Activated CD4-positive, alpha-beta T cell treated with anti-CD3 and anti-CD28 coated beads, Interleukin-2, amount 50 U/mL, for 1 hour (primary cell): ENCODE measurements around the gene SEL1L.
"Not testable (repeated sequence)": the region's sequence is repeated elsewhere in the genome, so short reads cannot be mapped to it uniquely, and the experiment has no call there.

Experiments
- DNase-seq: peaks from one replicate; pipeline ENCODE4 v3.0.0-alpha.2; 2020

SEL1L gene

DNA sequence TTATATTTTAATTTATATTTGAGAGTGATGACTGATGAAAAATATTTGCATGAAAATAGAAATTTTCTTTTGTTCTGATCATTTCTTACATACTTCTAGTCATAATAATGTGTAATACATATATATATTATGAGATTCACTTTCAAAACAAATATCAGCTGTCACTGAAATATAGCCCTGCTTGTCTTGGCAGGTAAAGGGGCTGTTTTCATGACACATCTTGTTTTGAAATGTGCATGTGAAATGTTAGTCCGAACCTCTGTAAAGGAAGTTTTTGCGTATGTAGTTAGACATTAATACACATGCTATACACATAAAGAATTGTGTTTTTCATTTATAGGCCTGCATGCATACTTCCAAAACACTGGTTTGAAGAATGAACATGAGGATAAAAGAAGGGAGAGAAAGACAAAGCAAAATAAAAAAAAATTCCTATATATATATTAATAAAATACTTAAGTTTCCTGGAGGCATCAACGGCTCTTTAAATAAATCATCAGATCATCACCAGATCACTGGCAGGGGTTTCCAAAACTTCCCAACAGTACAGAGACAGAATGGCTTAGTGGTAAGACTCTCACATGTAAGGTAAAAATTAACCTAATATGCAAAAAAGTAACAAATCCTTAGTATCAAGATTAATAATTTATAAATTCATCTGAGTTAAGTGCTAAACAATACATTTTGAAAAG is 60.1 kb downstream of the SEL1L start:
- DNase-seq = no peak

DNA sequence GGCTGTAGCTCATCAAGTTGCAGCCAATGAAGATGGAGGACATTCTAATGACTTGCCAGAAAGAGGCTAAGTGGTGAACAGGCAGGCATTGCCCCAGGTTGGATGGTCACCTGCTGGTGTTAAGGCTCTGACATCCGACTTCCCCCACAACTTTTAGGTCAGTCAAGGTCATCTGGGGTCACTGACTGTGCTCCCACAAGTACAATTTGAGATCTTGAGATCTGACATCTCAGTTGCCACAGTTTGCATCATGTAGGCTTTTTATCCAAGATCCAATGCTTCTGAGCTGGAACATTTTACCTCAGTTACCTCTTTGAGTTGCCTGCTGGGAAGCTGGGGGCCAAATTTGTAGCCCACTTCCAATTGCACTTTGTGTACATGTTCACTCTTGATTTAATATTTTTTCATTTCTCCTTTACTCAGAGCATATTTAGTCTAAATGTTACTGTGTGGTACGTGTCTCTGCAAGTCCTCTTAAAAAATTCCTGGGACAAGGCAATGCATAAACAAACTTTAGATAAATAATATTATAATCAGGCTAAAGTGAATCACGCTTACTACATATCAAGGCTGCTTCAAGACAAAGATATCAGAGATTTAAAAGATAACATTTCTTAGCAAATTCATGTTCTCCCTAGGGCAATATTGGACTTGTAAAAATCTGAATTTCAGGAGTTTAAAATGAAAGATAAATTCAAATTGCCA is 61.4 kb downstream of the SEL1L start:
- no peak for DNase-seq

DNA sequence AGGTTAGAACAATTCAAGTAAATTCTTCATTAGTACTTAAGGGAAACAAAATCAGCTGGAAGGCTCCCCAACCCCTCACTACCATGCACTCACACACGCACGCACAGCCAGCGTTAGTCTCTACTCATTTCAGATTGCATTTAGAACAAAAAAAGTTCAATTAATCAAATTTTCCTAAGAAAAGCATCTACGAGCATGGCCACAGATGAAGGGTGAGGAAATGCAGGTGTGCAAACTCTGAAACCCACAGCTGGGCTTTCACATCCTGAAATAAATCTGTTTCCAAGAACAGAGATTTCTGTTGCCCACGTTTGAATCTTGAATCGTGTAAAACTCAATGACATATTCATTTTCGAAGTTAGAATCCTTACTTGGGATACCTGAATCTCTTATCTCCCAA is 62.6 kb downstream of the SEL1L start:
- no peak for DNase-seq

DNA sequence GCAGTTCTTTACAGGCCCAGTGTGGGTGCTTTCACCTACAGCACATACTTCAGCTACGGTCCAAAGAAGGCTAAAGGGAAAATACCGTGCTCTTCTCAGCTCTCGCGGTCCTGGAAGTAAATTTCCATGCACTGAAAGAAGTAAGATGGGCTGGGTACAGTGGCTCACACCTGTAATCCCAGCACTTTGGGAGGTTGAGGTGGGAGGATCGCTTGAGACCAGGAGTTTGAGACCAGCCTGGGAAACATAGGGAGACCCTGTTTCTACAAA is 63.2 kb downstream of the SEL1L start:
- not testable (repeated sequence) for DNase-seq

DNA sequence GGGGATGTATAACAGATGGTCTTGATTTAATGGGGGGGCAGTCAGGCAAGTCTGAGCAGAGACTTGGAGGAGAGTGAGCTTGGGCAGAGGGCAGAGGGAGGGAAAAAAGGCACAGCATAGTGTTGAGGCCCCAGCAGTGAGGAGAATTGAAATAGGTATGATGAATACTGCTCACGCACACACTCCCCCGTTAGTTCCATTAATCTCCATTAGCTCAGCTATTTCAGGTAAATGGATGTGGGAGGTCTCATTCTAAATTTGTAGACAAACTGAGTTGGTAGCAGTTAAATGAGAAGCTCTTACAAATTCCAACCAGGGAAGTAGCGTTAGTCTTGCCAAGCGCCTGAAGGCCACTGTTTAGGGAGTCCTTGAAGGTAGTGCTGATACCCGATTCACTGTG is 66.8 kb downstream of the SEL1L start:
- DNase-seq = no peak

DNA sequence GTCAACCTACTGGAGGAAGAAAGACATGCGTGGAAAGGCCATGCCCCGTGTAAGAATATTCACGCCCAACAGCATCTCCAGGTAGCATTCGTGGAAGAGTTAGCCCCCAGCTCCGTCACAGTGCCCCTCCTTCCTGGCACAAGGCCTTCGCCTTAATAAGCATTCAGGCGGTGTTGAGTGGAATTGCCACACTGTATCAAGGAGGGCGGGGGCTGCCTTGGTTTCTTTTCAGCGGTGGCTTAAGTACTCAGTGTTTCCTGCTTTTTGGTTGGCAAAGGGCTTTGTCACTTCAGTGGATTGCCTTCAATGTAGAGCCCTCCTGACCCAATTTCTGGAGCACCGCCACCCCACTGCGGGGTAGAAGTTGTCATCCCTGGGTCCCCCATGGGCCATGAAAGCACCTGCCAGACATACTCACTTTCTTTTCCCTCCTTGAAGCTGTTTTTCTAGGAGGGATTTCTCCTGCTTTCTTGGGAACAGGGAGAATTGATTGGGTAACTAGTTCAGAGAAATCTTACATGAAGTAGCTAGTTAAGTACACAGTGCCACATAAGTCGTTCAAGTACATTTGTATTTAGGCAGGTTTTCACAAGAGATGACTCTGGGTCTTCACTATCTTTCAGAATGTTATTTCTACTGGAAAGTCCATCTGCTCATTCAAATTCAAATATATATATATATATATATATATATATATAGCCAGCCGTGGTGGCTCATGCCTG is 68.0 kb downstream of the SEL1L start:
- no peak for DNase-seq

DNA sequence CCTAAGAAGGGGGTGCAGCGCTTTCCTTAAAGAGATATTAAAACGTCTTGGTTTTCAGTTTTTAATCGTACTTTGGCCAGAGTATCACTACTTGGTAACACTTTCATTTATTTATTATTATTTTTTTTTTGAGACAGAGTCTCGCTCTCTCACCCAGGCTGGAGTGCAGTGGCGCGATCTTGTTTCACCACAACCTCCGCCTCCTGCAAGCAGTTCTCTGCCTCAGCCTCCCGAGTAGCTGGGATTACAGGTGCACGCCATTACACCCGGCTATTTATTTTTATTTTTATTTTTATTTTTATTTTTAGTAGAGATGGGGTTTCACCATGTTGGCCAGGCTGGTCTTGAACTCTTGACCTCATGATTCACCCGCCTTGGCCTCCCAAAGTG is 68.7 kb downstream of the SEL1L start:
- not testable (repeated sequence) for DNase-seq

DNA sequence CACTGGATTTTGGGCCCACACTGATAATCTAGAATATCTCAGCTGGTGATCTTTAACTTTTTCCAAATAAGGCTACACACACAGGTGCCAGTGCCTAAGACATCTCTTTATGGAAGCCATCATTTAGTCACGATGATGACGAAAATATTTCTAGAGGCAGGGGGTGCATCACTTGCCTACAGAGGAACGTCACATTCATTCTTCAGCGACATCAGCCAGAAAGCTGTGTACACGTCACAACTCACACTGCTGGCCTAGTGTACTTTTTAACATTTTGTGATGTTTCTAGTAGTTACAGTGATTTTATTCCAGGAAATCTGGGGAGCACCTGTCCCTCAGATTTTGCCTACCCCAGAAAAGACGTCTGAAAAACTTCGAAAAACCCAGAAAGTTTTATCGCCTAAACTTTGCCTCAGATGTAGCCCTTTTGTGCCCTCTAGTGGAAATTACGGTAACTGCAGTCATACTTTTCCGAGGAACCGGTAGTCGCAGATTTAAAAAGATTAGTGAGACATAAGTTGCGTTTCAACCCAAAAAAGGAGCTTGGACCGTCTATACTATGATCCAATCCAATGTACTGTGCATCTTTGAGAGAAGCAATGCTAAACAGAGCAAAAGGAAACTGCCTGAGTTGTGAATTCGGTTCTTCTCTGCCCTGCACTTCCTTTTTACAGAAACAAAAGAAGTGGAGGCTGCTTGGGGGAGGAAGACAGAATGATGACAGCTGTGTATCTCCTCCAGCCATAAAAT is 69.2 kb downstream of the SEL1L start:
- DNase-seq = peak; percentile 39

DNA sequence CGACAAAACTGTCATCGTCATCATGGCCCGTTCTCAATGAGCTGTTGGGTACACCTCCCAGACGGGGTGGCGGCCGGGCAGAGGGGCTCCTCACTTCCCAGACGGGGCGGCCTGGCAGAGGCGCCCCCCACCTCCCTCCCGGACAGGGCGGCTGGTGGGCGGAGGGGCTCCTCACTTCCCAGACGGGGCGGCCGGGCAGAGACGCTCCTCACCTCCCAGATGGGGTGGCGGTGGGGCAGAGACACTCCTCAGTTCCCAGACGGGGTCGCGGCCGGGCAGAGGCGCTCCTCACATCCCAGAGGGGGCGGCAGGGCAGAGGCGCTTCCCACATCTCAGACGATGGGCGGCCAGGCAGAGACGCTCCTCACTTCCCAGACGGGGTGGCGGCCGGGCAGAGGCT is 71.3 kb downstream of the SEL1L start:
- DNase-seq = not testable (repeated sequence)

DNA sequence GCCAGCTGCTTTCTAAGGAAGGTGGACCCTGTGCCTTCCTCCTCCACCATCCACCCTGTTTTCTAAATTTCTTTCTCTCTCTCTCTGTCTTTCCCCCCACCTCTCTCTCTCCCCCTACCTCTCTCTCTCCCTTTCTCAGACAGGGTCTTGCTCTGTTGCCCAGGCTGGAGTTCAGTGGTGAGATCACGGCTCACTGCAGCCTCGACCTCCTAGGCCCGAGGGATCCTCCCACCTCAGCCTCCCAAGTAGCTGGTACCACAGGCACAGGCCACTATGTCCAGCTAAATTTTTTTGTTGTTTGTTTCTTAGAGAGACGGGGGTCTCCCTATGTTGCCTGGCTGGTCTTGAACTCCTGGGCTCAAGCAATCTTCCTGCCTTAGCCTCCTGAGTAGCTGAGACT is 73.7 kb downstream of the SEL1L start:
- no peak for DNase-seq

DNA sequence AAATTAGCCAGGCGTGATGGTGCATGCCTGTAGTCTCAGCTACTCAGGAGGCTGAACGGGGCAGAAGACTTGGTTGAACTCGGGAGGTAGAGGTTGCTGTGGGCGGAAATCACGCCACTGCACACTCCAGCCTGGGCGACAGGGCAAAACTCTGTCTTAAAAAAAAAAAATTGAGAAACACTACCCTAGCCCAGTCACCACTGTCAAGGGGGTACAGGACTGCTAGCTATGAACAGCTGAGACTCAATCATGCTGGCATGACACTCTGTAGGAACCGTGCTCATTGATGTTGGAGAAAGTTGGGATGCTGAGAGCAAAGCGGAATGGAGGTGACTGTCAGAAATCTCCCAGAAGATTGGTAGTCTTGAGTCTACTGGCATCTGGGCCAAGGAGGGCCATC is 75.3 kb downstream of the SEL1L start:
- DNase-seq = no peak

DNA sequence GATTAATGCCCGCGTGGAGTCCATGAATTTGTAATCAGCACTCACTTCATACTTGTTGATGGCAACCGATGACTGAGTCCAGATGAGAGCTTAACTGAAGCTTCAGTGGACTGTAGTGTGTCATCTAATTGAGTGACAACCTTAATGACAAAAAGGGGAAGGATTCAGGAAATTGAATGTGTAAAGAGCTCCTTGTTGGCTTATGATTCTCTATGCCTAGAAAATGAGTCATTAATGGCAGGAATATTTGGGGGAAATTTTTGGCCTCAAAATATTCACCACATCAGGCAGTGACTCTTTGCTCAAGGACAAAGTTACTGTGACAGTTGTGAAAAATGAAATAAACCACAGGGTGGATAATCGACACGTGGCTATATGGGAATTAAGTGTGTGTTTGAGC is 78.3 kb downstream of the SEL1L start:
- DNase-seq = no peak

DNA sequence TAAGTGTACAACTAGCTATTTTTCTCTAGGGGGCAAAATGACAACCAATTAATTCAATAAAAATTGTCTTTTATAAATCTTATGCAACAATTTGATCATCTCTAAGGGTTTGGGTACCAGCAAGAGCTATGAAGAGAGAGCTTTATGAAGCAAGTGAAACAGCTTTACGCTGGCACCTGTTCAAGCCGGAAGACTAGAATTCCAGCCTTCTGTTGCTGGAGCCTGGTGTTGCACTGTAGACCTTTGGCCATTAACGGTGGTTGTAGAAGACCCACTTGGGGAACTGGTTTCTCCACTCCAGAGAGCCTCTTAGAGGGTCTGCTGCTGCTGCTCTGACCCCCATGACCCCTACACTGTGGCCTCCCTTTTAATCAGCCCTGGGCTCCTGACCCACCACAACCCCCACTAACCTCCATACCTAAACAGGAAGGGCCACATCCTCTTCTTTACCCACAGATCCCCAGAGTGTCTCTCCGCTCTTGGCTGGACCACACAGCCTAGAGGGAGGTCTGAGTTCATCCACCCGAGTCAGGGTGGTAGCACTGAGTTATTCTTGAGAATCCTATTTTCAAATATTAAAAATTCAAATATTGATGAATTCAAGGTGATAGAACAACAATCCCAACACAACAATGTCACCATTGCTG is 79.0 kb downstream of the SEL1L start:
- no peak for DNase-seq

DNA sequence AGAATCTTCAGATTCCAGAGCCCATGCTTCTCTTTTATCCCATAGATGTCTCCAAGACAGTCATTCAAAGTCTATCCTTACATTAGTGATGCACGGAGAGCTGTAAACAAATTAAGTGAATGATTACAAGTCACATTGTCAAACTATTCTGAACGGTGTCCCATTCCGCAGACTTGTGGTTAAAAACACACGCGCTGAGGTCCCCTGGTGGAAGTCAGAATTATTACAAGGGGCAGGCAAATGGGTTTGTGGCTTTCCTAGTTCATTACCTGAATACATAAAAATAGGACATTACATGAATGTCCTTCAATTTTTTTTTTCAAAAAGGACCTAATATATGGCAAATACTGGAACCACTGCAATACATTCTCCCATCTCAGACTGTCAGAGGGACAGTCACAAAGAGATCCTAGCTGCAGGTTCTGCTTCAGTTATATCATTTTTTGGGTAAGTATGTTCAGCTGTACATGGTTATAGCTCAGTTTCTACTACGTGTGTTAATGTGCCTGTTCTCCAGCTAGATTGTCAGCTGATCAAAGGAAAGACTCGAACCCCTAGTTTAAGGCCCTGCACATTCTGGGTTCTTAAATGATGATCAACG is 80.4 kb downstream of the SEL1L start:
- DNase-seq = peak; percentile 41

DNA sequence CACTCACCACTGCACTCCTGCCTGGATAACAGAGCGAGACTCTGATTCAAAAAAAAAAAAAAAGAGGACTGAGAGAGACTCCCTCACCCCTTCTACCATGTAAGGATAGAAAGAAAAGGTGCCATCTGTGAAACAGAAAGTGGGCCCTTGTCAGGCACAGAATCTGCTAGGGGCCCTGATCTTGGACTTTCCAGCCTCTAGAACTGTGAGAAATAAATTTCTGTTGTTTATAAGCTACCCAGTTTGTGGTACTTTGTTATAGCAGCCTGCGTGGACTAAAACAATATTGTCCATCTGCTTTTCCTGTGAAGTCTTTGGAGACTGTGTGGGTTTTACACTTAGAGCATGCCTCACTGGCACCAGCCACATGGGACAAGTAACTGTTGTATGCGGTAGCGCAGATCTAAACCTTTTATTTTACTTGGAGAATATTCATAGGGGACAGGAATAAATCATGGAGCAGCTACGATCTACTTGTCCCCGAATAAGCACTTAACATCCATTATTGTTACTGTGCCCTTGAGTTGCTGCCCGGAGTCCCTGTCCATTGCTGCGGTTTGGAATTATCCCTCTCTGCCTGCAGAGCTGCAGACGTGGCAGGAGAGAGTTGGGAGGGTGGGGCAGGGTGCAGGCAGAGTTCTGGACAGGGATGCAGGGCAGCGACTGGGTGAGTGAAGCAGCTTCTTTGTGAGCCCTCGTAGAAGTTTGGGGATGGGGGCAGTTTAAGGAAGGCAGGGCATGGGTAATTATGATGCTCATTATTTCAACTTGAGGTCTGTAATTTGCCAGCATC is 81.1 kb downstream of the SEL1L start:
- DNase-seq = no peak

DNA sequence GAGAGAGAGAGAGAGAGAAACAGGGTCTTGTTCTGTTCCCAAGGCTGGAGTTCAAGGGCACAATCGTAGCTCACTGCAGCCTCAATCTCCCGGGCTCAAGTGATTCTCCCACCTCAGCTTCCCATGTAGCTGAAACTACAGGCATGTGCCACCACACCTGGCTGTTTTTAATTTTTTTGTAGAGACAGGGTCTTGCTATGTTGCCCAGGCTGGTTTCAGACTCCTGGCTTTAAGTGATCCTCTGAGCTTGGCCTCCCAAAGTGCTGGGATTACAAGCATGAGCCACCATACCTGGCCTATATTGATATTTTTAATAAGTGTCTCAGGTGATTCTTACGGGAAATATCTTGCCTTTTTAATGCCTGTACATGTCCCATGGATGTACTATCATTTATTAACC is 82.7 kb downstream of the SEL1L start:
- DNase-seq = no peak

DNA sequence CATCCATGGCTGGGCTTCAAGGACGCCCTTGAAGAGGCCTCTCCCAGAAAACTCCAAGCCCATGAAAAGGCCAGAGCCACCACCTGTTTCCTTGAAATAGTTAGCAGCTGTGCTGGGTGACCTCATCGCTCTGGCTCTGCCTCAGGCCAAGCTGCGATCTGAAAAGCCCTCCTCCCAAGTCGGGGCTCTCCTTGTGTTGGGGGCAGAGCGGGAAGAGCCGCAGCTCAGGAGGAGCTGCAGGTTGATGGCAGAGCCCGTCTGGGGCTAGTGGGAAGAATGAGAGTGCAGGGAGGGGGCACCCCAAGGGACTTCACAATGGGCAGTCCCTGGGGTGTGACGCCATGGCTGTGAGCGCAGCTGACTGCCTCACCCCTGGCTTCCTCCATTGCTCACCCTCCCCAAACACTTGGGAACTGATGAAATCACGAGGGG is 83.5 kb downstream of the SEL1L start:
- DNase-seq = no peak

DNA sequence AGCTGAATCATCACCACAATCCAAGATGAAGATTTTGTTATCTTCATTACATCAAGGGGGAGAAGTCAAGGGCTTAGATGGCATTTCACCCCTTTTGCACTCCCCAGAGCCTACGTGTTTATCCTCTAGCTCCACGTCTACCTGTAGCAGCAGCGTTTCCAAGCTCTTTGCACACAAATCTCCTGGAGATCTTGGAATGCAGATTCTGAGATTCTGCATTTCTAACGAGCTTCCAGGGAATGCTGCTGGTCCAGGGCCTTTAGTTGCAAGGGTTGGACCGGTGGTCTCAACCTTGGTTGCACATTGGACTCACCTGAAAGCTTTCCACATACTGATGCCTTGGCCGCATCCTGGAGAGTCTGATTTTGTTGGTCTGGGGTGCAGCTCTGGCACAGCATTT is 84.1 kb downstream of the SEL1L start:
- DNase-seq = no peak

DNA sequence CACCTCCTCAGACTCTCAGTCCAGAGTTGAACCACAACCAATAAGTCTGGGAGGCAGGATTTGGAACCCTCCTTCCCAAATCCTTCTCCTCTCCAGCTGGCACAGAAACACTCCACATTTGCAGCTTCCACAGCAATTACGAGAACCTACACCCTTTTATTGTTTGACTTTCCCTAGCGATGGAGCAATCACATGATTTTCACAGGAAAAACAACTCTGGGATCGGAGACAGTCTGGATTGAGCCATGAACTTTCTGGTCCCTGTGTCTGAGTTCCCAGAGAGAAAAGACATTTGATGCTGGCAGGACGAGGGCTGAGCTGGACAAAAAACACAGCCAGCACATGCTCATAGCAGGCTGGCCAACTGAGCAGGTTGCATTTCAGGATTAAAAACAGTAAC is 84.5 kb downstream of the SEL1L start:
- DNase-seq = no peak

DNA sequence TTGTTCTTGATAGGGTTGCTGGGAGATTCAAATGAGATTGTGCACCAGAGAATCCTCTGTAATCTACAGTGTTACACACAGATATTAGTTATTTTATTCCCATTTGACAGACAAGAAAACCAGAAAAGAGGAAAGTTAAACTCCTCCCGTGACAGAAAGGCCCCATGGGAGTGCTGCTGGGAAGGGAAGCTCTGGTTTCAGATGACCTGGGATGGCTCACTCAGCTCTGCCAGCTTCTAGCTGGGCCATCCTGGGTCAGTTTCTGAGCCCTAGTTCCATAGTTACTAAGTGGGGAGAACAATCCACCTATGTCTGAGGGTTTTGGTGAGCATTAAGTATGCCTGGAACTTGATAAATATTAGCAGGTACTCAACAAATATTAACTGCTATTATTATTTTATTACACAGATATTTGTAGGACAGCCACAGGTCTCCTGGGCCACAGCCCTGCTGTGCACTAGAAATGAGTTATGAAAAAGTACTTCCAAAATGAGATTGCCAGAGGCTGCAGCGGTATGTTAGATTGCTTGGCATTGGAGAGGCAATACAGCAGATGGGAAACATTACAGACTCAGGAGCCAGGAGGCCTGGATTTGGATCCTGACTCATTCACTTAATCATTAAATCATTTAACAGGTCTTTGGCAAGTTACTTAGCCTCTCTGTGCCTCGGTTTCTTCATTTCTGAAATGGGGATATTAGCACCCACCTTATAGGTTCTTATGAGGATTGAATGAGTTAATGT is 86.5 kb downstream of the SEL1L start:
- DNase-seq = no peak
